ENCODE data around the gene WSB1. TPM values are rescaled to one million over a fixed set of nuclear protein-coding genes. Genes with fewer than 3 reads are reported as not detected.
A peak's percentile ranks its signal among the peaks of the same experiment; 100 is the strongest.

Gene WSB1
- total RNA-seq, 1 experiment from 2014 or later = 114 TPM

GRCh38 chr17:27310565-27311110 is 16.7 kb downstream of the WSB1 start:
- Histone ChIP-seq H3K36me3 (ENCODE audit: insufficient read depth, low read length, poor library complexity, severe bottlenecking) (peaks cover 98% of the 10 kb centered on the region), H3K4me1 (ENCODE audit: insufficient read depth, low read length, poor library complexity, severe bottlenecking) (peaks cover 20% of the 10 kb centered on the region), H3K4me3 (ENCODE audit: low read depth, low read length, poor library complexity, severe bottlenecking) (no peak overlapping the region), H3K9me3 (ENCODE audit: low read depth, low read length, poor library complexity, severe bottlenecking) (no peaks in the 10 kb centered on the region), H3K27ac (ENCODE audit: low read depth, low read length, poor library complexity, severe bottlenecking) (no peak overlapping the region), H3K27me3 (replicated peaks; ENCODE audit: insufficient read depth, low read depth, low read length, poor library complexity) (no peaks in the 10 kb centered on the region)
- BruUV-seq (replicated peaks) = no TSS peak
- ChIA-PET CTCF (no interaction called here), POLR2A (ENCODE audit: low non-redundant PET) (interaction anchor here (0.6 kb wide), 1 partner anchor 120 kb away, joined by 14 read pairs; no protein-coding TSS in a partner anchor)
- intact Hi-C loops (cut with micrococcal nuclease; ENCODE audit: unreplicated experiment) = no loop called here
- TF ChIP-seq CTCF (conservative IDR thresholded peaks at IDR 0.05; ENCODE audit: low read depth, low read length) (no peak), EZH2 (IDR thresholded peaks at IDR 0.05; ENCODE audit: borderline replicate concordance, low read depth, low read length, poor library complexity, severe bottlenecking) (no peak)
- no peak for DNase-seq (ENCODE audit: low spot score)

DNA sequence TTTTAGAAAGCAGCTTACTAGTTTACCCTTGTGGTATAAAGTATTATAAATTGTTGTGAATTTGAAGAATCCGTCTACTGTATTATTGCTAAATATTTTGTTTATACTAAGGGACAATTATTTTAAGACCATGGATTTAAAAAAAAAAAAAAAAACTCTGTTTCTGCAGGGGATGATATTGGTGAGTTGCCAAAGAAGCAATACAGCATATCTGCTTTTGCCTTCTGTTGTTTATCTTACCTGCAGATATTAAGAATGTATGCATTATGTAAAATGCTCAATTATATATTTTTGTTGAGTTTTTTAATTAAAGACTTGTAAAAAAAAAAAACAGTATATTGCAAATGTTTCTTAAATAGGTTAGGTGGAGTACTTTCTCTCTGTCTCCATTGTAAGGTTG is 19.4 kb downstream of the WSB1 start:
- peaks cover 93% of the 10 kb centered on the region for H3K36me3 ChIP-seq (ENCODE audit: insufficient read depth, low read length, poor library complexity, severe bottlenecking)
- ChIA-PET CTCF (interaction anchor here (0.7 kb wide), 1 partner anchor 20 kb away, joined by 8 read pairs; no protein-coding TSS in a partner anchor), POLR2A (ENCODE audit: low non-redundant PET) (no interaction called here)
- H3K4me1 ChIP-seq (ENCODE audit: insufficient read depth, low read length, poor library complexity, severe bottlenecking) = peaks cover 12% of the 10 kb centered on the region
- no peak overlapping the region for H3K4me3 ChIP-seq (ENCODE audit: low read depth, low read length, poor library complexity, severe bottlenecking)
- no peak for TF ChIP-seq EZH2 (IDR thresholded peaks at IDR 0.05; ENCODE audit: borderline replicate concordance, low read depth, low read length, poor library complexity, severe bottlenecking)
- TF ChIP-seq CTCF (conservative IDR thresholded peaks at IDR 0.05; ENCODE audit: low read depth, low read length) = no peak
- intact Hi-C loops (cut with micrococcal nuclease; ENCODE audit: unreplicated experiment) = no loop called here
- BruUV-seq (replicated peaks) = no TSS peak
- H3K27ac ChIP-seq (ENCODE audit: low read depth, low read length, poor library complexity, severe bottlenecking) = no peak overlapping the region
- H3K27me3 ChIP-seq (replicated peaks; ENCODE audit: insufficient read depth, low read depth, low read length, poor library complexity) = no peaks in the 10 kb centered on the region
- no peaks in the 10 kb centered on the region for H3K9me3 ChIP-seq (ENCODE audit: low read depth, low read length, poor library complexity, severe bottlenecking)
- no peak for DNase-seq (ENCODE audit: low spot score)

GRCh38 chr17:27315322-27315721 is 21.4 kb downstream of the WSB1 start:
- no peaks in the 10 kb centered on the region for H3K9me3 ChIP-seq (ENCODE audit: low read depth, low read length, poor library complexity, severe bottlenecking)
- H3K27ac ChIP-seq (ENCODE audit: low read depth, low read length, poor library complexity, severe bottlenecking) = peak overlapping the region; percentile 67
- BruUV-seq (replicated peaks) = no TSS peak
- intact Hi-C loops (cut with micrococcal nuclease; ENCODE audit: unreplicated experiment) = loop anchor here (2.0 kb wide), 1 partner anchor 21 kb away; the partner anchor contains the start of gene WSB1
- TF ChIP-seq EZH2 (IDR thresholded peaks at IDR 0.05; ENCODE audit: borderline replicate concordance, low read depth, low read length, poor library complexity, severe bottlenecking) (no peak), CTCF (conservative IDR thresholded peaks at IDR 0.05; ENCODE audit: low read depth, low read length) (no peak)
- CTCF ChIA-PET = interaction anchor here (0.6 kb wide), 1 partner anchor 232 kb away, joined by 3 read pairs; no protein-coding TSS in a partner anchor
- H3K4me3 ChIP-seq (ENCODE audit: low read depth, low read length, poor library complexity, severe bottlenecking) = no peak overlapping the region
- DNase-seq (ENCODE audit: low spot score) = peak; percentile 75
- peaks cover 12% of the 10 kb centered on the region for H3K4me1 ChIP-seq (ENCODE audit: insufficient read depth, low read length, poor library complexity, severe bottlenecking)
- H3K27me3 ChIP-seq (replicated peaks; ENCODE audit: insufficient read depth, low read depth, low read length, poor library complexity) = no peaks in the 10 kb centered on the region
- POLR2A ChIA-PET (ENCODE audit: low non-redundant PET) = no interaction called here
- H3K36me3 ChIP-seq (ENCODE audit: insufficient read depth, low read length, poor library complexity, severe bottlenecking) = peaks cover 79% of the 10 kb centered on the region

Data from A673 (cell line).